HG03565 (cell line): ENCODE data around the gene SCN5A.

Experiments
- ATAC-seq: cut with Tn5 transposase; IDR thresholded peaks from one replicate; pipeline ENCODE4 v1.9.1; 2021; ENCODE audit warnings: mild to moderate bottlenecking, moderate library complexity; ENCODE audit not compliant: unreplicated experiment

SCN5A gene

GRCh38 chr3:38648024-38648658, 1.3 kb downstream of the SCN5A start:
- ATAC-seq = no peak

GRCh38 chr3:38647217-38647970, 2.1 kb downstream of the SCN5A start:
- ATAC-seq = no peak

- no peak for ATAC-seq
These were observed 2.9 kb downstream of the SCN5A start for GRCh38 chr3:38646630-38647029.

- ATAC-seq = no peak
These were observed 3.4 kb downstream of the SCN5A start for GRCh38 chr3:38646062-38646461.

- no peak for ATAC-seq
These were observed 3.9 kb downstream of the SCN5A start for GRCh38 chr3:38645601-38646000.

- no peak for ATAC-seq
These were observed 4.4 kb downstream of the SCN5A start for GRCh38 chr3:38645076-38645475.

- ATAC-seq = no peak
These were observed 4.8 kb downstream of the SCN5A start for GRCh38 chr3:38644662-38645053.

- no peak for ATAC-seq
These were observed 5.3 kb downstream of the SCN5A start for GRCh38 chr3:38644016-38644661.

- ATAC-seq = no peak
These were observed 5.9 kb downstream of the SCN5A start for GRCh38 chr3:38643592-38643991.

- no peak for ATAC-seq
These were observed 6.4 kb downstream of the SCN5A start for GRCh38 chr3:38643090-38643489.

GRCh38 chr3:38641461-38642110, 7.9 kb downstream of the SCN5A start:
- ATAC-seq = no peak

GRCh38 chr3:38640661-38641452, 8.6 kb downstream of the SCN5A start:
- no peak for ATAC-seq

- no peak for ATAC-seq
These were observed 11.1 kb downstream of the SCN5A start for GRCh38 chr3:38638354-38638753.

- no peak for ATAC-seq
These were observed 11.6 kb downstream of the SCN5A start for GRCh38 chr3:38637906-38638305.

- ATAC-seq = no peak
These were observed 12.6 kb downstream of the SCN5A start for GRCh38 chr3:38636881-38637280.

GRCh38 chr3:38636464-38636863, 13.0 kb downstream of the SCN5A start:
- no peak for ATAC-seq

GRCh38 chr3:38634111-38634510, 15.4 kb downstream of the SCN5A start:
- no peak for ATAC-seq

GRCh38 chr3:38632989-38633388, 16.5 kb downstream of the SCN5A start:
- no peak for ATAC-seq

- no peak for ATAC-seq
These were observed 18.9 kb downstream of the SCN5A start for GRCh38 chr3:38630606-38631005.

GRCh38 chr3:38630070-38630469, 19.4 kb downstream of the SCN5A start:
- ATAC-seq = no peak

- no peak for ATAC-seq
These were observed 20.7 kb downstream of the SCN5A start for GRCh38 chr3:38628835-38629234.
